Amniotic epithelial cell (primary cell): ENCODE data around the gene TMEM231.
"Not testable (repeated sequence)": the region's sequence is repeated elsewhere in the genome, so short reads cannot be mapped to it uniquely, and the experiment has no call there.

Experiments
- DNase-seq: peaks from one replicate; pipeline ENCODE4 v3.0.0-alpha.2; 2010; ENCODE audit warnings: low read depth

Gene TMEM231

DNA sequence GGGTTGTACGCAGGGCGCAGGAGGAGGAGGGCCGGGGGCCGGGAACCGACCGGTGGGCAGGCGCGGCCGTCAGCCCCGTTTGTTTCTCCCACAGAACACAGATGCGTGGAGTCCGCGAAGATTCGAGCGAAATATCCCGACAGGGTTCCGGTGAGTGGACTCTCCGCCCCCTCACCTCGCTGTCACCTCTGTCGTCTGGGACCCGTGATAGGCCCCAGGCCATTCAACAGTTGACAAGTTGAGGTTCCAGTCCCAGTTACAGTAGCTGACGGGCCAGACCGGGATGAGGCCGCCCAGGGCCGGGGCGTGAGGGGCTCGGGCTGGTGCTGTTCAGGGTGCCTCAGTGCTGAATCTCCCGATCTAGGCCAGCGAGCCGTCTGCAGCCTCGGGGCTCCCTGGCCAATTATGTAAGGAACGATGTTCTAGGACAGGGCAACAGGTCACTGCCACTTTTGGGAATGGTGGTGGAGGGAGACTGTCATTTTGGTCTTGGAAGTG, 10.8 kb upstream of the TMEM231 start:
- no peak for DNase-seq

DNA sequence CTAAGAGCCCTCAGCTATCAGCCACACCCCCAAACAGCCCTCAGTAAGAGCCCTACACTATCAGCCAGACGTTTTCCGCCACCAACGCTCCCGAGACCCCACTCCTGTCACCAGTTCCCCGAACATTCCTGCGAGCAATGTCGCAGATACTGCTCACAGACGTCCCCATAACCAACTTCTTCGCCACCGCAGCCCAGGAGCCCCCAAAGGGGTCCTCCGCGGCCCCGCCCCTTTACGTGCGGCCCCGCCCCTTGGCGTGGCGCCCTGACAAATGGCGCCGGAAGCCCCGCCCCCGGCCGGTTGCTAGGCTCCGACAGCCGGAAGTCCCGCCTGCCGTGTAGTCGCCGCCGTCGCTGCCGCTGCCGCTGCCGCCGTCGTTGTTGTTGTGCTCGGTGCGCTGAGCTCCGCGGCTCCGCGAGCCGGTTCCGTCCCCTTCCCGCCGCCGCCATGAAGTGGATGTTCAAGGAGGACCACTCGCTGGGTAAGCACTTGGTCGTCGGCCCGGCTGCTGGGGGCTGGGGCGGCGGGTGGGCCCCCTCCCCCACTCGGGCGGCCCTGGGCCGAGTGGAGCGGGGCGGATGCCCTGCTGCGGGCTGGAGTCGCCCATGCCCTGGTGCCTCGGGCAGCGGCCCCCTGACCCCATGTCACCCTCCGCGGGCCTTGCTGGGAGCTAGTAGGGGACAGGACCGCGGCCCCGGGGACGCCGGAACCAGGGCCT, 10.1 kb upstream of the TMEM231 start, which contains the start of gene GABARAPL2:
TSS of gene GABARAPL2 (plus strand) at position 340 of the 718 bp plus-strand sequence. CDS start at position 448, 108 bp downstream.
- DNase-seq = peak; percentile 44

DNA sequence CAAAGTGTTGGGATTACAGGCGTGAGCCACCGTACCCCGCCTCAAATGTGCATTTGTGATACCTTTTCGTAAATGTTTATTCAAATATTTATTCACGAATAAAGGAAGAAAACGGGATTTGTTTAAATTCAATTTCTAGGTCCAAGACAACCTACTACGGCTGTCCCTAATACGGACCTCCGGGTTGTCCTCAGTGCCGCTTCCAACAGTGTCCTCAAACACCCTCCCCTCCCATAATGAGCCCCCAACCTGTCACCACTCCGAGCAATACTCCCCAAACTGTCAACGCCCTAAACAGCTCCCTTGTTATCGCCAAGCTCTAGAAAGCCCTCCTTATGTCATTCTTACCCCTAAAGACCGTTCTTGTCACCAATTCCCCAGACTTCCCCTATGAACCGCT, 9.6 kb upstream of the TMEM231 start:
- DNase-seq = no peak

DNA sequence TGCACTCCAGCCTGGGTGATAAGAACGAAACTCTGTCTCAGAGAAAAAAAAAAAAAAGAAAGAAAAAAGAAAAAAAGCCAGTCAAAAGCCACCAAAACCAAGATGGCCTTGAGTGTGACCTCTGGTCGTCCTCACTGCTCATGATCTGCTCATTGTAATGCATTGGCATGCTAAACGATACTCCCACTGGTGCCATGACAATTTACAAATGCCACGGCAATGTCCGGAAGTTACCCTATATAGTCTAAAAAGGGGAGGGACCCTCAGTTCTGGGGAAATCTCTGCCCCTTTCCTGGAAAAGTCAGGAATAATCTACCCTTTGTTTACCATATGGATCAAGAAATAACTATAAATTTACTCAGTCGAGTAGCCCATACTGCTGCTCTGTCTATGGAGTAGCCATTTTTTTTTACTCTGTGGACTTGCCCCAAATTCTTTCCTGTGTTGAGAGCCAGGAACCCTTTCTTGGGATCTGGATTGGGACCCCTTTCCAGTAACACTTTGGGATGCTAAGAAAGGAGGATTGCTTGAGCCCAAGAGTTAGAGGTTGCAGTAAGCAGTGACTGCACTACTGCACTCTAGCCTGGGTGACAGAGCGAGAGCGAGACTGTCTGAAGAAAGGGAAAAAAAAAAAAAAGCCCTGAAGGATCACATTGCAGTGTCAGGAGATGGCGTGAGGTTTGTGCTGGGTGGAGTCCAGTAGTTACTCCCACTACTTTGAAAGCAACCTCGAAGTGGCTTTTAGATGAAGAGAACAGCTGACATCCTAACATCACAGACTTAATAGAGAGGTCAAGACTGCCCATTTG, 3.7 kb upstream of the TMEM231 start:
- peak; percentile 20 for DNase-seq

DNA sequence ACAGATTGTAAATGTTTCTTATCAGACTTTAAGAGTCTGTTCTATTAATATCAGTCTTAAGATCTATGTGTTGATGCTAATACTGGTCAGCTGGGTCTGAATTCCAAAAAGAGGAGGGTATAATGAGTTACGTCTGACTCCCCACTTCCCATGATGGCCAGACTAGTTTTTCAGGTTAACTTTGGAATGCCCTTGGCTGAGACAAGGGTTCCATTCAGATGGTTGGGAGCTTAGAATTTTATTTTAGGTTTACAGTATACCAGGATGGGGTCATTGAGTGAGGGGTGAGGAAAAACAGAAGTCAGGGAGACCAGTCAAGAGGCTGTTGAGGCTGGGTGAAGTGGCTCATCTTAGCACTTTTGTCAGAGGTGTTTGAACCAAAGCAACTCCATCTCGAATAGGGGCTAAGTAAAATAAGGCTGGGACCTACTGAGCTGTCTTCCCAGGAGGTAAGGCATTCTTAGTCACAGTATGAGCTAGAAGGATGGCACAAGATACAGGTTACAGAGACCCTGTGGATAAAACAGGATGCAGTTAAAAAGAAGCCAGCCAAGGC, 2.9 kb upstream of the TMEM231 start:
- no peak for DNase-seq

DNA sequence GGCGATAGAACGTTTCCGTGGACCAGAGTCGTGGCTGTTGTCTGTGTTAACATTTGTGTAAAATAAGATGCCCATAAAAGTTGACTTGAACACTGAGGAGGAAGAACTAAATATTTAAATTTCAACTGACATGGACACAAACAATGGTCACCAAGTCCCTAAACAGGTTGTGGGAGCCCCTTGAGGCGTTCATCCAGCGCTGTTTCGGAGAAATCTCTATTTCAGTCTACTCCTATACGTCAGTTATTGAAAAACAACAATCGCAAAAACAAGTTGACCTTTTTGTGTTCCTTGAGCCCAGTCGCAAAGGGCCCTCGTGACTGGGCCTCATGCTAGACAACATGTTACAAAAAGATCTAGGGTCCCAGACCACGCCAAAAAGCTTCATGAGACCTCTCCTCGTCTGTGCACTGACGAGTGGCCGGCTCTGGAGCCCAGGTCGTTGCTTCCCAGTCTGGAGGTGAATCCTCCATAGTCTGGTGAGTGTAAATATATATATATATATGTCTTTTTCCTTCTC, 439 bp upstream of the TMEM231 start:
- no peak for DNase-seq

DNA sequence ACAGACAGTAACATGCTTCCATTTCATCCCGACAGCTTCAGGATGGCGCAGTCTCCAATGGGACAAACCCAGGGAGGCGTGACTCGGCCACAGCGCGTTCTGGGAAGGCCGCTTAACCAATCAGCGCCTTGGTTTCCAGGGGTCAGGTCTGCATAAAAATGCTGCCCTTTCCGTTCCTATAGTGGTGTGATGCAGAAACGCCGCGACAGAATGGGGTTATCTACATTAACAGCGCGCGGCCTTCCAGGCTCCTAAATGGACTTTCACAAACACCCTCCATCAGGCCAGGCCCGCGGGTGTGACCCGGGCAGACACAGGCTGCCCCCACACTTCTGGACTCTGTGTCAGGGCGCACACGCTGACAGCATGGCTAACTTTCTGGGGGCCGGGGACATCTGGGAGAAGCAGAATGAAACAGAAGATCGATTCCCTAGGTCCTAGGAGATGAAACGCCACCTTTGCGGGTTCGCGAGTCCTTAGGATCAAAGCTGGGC, 792 bp downstream of the TMEM231 start:
- peak; percentile 88 for DNase-seq

DNA sequence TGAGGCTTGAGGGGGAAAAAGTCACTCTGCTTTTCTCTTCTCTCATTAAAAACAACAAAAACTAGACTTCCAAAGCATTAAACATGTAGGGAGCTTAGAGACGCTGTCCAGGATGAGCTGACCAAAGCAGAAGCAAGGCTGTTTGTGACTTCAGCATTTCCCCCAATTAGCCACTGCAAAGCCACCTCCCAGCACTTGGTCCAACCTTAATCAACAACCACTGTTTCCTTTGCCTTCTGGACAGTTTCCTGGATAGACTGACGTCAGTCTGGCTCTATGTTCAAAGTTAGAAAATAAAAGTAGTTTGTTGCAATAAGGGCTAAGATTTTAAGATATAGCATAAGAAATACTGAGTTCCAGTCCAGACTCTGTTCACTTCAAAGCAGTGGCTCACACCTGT, 3.1 kb downstream of the TMEM231 start:
- DNase-seq = no peak

DNA sequence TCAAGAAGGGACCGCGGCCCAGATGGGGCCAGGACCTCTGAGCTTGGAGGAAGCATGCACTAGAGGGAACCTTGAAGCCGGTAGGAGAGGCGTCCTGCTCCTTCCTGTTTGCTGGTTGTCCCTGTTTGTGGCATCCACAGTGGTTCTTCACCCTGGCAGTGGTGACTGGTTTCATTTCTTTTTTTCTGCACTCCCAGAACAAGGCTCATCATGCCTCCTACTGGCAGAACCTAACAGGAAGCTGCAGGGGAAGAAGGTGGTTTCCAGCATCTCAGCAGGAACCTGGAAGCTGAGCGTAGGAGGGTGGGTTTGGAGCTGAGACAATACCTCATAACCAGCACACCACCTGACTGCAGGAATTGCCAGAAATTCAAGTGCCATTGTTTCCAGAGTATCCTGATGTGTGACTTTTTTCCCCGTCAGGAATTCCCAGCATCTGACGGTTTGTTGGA, 5.8 kb downstream of the TMEM231 start:
- peak; percentile 46 for DNase-seq

DNA sequence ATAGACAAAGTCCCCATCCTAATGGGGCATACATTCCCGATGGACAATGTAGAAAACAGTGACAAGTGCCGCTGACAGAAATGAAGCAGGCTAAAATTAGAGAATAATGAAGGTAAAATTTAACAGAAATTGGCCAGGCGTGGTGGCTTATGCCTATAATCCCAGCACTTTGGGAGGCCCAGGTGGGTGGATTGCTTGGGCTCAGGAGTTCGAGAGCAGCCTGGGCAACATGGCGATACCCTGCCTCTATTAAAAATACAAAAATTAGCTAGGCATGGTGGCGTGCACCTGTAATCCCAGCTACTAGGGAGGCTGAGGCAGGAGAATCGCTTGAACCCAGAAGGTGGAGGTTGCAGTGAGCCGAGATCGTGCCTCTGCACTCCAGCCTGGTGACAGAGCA, 7.6 kb downstream of the TMEM231 start:
- DNase-seq = not testable (repeated sequence)

DNA sequence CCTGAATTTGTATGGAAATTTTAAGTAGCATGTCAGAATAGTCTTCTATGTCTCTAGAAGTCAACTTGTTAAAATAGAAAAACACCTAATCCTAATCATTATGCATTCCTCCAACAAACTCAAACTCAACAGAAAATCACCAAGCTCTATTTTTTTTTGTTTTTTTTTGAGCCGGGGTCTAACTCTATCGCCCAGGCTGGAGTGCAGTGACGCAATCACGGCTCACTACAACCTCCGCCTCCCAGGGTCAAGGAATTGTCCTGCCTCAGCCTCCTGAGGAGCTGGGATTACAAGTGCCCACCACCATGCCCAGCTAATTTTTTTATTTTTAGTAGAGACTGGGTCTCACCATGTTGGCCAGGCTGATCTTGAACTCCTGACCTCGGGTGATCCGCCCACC, 9.8 kb downstream of the TMEM231 start:
- no peak for DNase-seq

DNA sequence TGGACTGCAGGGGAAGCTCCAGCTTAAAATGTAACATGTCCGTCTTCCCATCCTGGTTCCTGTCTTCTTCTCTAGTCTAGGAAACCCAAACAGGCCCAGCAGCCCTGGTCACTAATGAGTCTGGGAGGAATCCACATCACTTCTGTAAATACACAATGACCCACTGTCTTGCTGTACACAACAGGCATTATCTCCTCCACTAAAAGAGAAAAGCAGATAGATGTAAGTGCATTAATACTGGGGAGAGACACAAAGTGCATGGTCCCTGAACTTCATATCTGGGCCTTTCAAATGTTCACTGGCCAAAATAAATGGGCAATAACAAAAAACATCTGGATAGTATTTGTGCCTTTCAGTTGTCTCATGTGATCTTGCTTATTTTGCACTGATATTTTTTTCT, 10.2 kb downstream of the TMEM231 start:
- DNase-seq = not testable (repeated sequence)

DNA sequence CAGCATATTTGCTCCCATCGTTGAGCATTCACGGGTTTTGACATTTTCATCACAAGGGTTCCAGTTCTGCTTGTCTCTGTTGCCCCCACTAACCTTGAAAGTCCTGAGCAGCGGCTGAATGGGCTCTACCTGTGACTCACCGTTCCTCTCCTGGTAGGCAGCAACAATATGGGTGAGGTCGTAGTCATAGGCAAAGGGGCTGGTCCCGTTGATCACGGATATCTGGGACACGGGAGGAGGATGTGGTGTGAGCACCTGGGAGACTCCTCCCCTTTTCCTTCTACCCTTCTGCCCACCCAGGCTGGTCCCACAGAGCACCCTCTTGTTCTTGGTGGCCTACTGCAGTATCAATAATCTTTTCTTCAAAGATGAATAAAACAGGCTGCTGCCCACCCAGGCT, 13.6 kb downstream of the TMEM231 start:
- DNase-seq = not testable (repeated sequence)

DNA sequence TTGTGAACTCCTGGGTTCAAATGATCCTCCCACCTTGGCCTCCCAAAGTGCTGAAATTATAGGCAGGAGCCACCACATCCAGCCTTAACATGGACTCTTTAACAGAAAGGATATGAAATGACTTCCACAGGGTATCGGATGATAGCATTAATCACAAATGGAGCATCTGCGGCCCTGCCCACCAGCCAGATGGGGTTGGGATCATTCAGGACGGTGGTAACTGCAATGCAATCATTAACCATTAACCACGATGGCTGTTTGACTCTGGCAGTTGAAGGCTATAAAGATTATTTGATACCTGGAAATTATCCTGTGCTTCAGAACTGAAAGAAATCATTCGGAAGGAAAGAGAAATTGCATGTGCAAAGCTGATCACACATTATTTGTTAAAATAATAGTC, 14.8 kb downstream of the TMEM231 start:
- no peak for DNase-seq

DNA sequence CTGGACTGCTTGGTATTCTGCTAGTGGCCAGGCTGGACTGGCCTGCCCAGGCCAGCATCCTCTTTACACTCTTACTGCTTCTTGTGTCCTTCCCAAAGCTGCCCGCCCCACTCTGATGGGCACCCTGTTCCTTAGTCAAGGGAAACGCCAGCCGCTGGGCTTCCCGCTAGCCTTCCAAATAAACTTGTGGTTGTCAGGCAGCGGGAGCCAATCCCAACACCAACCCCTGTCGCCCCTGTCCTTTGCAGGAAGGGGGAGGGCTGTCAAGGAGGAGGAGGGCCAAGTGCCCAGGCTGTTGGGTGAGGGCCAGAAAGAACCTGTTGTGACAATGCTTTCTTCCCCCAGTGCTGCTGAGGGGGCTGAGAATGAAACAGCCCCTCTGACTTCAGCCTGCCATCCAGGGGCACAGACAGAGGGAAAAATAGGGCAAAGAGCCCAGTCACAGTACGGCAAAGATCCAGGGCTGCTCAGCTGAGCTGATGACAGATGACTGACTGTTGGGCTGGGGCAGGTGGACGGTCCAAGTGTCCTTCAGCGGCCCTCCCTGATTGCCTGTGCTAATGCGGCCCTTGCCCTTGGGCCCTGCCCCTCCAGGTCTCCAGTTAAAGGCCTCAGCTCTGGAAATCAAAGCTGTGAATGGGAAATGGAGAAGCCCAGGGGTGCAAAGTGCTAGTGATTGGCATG, 17.0 kb downstream of the TMEM231 start:
- DNase-seq = not testable (repeated sequence)

DNA sequence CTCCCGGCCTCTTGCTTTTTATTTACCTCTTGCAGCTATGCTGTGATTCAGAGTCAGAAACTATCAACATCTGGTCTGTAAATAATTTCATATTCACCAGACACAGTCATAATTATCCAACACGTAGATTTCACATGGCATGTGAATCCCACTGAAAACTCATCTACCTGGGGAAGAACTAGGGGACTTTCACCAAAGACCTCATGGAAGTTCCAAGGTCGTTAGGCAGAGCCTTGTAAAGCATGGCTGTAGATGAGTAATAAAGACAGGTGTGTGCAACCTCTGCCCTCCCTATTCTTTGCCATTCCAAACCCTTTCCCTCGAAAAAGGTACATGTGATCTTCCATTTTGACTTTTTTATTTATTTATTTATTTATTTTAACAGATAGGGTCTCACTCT, 18.3 kb downstream of the TMEM231 start:
- DNase-seq = no peak

DNA sequence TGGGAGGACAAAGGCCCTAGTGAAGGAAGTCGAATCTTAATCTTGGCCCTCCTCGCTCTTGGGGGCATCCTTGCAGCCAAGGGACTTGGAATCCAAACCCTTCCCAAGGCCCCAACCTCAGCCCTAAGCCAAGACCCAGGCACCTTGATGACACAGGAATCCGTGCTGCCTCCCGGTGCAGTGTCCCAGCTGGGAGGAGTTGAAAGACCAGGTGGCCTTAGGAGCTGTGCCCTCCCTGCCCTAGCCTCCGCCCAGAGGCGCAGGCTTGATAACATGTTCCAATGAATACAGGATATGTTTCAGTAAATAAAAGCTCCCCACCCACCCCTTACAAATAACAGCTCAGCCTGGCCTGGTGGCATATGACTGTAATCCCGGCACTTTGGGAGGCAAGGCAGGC, 20.2 kb downstream of the TMEM231 start, which contains the start of gene CHST5:
TSS of gene CHST5 (minus strand) at position 208 of the 400 bp plus-strand sequence. CDS start 5,724 bp downstream, outside the sequence.
- no peak for DNase-seq

DNA sequence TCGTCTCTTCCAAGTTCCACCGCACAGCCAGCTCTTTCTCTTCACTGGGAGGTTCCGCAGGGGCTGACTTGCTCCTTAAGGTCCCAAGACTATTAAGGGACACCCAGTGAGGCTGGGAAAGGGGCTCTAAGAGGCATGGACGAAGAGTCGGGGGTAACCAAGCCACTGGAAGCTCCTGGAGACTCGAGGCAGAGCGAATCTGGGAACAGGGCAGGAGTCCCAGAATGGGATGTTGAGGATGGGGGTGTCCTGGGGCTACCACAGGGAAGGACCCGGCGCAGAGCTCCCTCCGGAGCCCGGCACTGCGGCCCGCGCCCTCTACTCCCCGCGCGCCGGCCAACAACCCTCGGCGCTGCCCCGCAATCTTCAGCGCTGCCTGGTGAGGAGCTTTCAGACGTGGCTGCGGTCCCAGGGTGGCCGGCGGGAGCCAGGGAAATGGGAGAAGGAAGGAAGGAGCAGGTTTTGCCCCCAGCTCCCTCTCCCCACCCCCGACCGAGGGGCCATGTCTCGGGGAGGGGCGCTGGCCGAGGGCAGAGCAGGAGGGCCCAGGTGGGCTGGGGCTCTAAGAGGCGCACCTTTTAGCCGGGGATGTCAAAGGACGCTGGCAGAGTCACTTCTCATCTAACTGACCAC, 20.7 kb downstream of the TMEM231 start:
- no peak for DNase-seq

DNA sequence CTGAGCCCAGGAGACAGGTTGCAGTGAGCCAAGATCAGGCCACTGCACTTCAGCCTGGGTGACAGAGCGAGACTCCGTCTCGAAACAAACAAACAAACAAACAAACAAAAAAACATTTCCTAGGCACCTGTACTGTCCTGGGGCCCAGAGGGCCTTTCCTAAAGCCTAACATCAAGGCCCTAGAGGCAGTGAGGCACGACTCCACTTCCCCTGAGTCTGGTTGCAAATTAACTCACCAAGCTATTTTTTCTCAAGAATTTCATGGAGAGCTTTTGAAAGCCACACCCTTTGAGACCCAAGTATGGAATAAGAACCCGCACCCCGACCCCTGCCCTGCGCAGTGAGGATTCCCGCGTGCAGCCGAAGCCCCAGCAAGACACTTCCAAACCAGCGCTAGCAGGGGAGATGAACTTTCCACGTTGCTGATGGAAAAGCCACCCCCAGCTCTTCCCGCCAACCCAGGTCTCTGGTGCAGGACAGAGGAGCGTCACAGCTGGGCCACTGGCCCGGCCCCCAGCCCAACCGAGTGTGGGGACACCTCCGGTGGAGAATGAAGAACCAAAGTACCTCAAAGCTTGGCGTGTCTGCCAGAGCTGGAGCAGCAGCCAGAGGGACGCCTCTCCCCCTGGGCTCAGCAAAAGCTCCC, 21.4 kb downstream of the TMEM231 start:
- DNase-seq = no peak

DNA sequence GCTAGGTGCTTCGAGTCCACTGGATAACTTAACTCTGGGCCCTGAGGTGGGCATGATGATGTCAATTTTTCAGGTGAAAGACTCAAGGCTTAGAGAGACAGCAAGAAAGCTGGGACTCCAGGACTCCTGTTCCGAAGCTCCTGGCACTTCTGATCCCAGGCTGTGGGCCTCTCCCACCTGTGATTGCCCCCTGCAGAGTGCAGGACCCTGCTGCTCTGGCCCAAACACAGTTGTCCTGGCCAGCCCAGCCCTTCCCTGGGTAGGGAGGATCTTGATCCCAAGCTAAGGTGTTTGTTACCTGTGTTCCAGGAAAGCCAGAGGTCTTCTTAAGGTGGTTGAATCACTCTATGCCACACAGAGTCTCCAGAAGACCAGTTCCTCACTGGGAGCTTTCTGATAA, 23.3 kb downstream of the TMEM231 start:
- no peak for DNase-seq
